Measurements from ENCODE around the gene NR4A2.

- TF ChIP-seq CTCF (conservative IDR thresholded peaks at IDR 0.05; ENCODE audit: low read length) = no peak
- no peak for TF ChIP-seq EZH2phosphoT487 (IDR thresholded peaks at IDR 0.05; ENCODE audit: borderline replicate concordance, low read depth, low read length)
Measured at GRCh38 chr2:156325688-156326525, 6.6 kb downstream of the NR4A2 start.
